ENCODE results near the gene KRT86.
"Not testable (repeated sequence)": the region's sequence is repeated elsewhere in the genome, so short reads cannot be mapped to it uniquely, and the experiment has no call there.

Gene KRT86

GRCh38 chr12:52252175-52252615, 22.2 kb upstream of the KRT86 start:
- DNase-seq (ENCODE audit: low read depth), result not testable (repeated sequence)

DNA sequence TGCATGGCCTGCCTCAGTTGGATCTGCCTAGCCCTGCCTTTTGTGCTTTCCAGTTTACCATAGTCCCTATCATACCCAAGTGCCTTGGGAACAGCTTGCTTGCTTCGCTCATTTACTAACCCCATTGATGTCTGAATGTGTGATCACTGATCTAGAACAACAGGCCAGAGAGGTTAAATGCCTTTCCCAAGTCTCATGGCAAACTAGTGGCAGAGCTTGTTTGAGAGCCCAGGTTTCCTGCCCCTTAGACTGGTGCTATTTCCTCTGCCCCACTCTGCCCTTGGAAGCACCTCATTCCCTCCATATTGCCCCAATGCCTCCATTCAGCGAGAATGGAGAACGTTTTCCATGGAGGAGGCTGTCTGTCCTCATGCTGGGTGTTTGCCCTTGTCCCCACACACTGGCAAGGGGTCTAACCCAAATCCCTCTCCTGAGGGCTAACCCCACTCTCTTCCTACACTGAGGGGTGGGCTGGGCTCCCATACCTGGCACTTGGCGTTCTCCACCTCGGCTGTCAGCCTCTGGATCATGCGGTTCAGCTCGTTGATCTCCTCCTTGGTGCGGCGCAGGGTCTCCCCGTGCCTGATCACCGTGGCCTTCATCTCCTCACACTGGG, 21.6 kb upstream of the KRT86 start:
- DNase-seq (ENCODE audit: low read depth), result no peak

DNA sequence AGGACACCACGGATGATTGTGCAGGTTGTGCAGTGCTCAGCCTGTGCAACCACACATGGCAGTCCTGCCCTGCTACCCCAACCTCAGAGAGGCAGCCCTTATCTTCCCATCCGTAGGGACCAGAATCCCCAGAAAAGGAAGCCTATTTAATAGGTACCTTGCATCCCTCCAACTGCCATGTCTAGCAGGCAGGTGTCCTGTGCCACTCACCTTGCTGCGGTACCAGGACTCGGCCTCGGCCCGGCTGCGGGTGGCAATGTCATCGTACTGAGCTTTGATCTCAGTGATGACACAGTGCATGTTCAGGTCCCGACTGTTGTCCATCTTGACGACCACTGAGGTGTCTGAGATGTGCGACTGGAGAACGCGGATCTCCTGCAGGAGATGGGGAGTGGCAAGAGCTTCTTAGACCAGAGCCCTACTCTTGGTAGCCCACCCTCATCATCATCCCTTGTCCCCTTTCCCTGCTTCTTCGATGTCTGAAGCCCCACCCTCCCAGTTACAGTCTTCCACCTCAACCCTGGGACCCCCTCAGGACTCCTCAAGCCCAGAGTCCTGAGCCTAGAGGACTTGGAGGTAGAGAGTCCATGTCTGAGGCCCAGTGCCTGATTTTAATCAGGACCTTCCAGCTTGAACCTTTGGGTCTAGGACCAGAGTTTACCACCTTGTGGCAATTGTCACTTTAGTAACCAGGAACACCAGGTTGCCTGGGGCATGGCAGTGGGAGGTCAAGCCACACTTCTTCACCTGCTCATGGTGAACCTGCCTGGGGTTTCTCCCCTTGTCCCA, 20.9 kb upstream of the KRT86 start:
- DNase-seq (ENCODE audit: low read depth), result no peak

GRCh38 chr12:52254180-52254964, 20.1 kb upstream of the KRT86 start:
- no peak for DNase-seq (ENCODE audit: low read depth)

DNA sequence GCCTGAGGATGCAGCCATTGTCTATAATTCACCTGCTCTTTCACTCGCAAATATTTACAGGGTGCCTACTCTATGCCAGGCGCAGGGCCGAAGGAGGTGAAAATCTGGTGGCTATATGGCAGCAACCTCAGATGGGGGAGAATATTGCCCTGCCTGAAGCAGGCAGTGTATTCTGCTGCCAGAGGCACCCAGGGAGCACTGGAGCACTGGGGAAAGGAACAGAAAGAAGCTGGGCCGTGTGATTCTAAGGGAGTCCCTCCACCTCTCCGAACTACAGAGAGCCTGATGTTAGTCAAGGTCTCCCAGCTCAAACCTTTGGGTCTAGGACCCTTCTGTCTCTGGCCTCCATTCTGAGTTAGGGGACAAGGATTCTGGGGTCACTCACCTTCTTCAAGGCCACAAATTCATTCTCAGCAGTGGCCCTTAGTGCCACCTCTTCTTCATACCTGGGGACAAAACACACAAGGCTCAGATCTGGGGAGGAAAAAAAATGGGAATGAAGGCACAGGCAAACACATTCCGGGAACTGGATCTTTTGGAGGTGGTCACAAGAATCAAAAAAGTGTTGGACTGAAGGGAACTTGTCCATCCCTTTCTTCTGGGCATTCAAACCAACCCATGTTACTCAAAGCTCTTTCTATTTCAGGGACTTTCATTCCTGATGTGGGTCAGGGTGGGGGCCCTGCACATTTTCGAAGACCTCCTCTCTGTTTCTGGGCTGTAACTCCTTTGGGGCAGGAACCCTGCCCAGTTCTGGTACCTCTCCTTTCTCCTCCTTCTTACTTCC, 19.3 kb upstream of the KRT86 start:
- no peak for DNase-seq (ENCODE audit: low read depth)

DNA sequence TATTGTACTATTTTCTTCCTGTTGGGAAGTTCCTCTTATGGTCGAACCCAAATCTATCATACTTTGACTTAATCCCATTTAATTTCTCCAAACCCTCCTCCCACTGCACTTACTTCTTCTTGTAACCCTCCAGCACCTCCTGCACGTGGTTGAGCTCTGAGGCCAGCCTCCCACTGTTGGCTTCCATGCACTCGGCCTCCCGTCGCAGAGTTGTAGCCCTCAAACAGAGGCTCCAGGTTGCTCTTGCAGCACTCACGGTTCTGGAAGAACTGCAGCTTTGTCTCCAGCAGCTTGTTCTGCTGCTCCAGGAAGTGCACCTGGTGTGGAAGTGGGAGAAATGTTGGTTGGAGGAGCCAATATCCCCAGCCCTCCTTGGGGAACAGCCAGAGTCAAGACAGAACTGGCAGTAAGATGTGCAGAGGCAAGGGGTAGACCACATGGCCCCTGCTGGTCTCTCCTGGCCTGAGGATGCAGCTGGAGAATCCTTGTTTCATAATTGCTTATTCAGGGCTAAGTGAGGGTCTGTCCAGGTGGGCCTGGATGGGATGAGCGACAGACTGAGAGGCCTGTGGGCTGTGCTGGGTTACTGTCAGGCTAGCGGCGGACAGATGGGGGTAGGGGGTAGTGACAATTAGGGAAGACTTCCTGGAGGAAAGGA, 18.4 kb upstream of the KRT86 start:
- DNase-seq (ENCODE audit: low read depth), result no peak

GRCh38 chr12:52256584-52256935, 17.9 kb upstream of the KRT86 start:
- DNase-seq (ENCODE audit: low read depth), result no peak

- no peak for DNase-seq (ENCODE audit: low read depth)
Observed at GRCh38 chr12:52257074-52257551, 17.3 kb upstream of the KRT86 start.

DNA sequence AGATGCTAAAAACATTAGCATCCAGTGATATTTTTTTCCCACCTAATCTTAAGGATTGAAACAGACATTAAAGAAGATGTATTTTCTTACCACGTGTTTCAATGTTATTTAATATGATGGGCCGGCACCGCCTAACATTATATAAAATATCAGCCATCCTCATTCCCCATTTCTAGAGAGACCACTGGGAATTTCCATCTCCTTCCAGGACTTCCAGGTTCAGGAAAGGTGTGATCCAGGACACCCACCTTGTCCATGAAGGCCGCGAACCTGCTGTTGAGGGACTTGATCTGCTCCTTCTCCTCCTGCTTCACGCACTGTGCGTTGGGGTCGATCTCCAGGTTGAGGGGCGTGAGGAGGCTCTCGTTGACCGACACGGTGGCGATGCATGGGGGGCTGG, 16.5 kb upstream of the KRT86 start:
- not testable (repeated sequence) for DNase-seq (ENCODE audit: low read depth)

- DNase-seq (ENCODE audit: low read depth), result peak; percentile 41
Observed at GRCh38 chr12:52258335-52258901, 16.0 kb upstream of the KRT86 start.

- no peak for DNase-seq (ENCODE audit: low read depth)
Observed at GRCh38 chr12:52259657-52260243, 14.7 kb upstream of the KRT86 start.

DNA sequence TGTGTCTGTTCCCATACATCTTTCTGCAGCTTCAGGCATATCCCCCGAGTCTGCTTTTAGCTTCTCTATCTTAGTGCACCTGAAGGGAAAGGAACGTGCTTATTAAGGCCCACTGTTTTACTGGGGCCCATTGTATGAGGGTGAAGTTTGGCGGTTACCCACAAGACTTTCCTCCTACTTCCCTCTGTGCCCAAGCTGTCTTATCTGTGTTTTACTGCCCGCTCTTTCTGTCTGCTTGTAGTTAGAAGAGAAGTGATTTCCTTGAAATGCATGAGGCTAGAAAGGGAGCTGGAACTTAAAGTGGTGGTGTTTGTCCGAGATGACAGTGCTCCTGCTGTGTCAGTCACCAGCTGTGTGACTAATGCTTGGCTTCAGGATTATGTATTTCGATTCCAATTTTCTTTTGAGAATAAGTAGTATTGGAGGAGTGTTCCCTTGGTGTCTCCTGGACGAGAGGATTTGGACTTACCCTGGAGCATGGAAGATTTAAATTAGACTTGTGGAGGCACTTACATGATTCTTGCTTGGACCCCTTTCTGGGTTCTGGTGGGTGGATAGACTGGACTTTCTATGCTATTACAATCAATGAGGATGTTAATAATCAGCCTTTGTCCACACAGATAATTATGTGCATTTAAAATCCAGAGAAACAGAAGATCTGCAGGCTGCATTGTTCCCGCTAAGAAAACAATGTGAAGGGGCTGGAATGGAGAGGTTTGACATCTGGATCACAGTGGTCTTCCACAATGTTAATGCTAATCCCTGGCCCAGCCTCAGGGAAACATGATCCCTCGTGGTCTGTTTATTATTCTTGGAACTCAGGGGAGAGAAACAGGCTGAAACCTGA, 13.9 kb upstream of the KRT86 start:
- no peak for DNase-seq (ENCODE audit: low read depth)

GRCh38 chr12:52261208-52261484, 13.3 kb upstream of the KRT86 start:
- DNase-seq (ENCODE audit: low read depth), result no peak

DNA sequence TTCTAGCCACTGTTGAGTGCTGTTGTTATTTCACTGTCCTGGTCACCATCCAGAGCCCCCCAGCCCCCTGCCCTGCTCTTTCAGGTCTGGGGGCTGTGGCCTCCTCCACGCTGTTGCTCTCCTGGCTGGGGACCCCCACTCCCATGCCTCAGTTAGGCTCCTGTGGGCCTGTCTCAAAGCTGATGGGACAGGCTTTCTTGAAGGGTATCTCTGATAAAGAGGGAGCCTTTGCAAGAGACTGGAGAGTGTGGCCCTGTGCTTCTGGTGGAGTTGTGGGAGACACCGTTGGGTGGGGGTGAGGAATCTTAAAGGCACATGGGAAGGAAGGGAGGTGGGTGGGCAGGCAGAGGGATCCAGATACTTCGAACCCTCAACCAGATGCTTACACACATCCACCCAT, 12.2 kb upstream of the KRT86 start:
- no peak for DNase-seq (ENCODE audit: low read depth)

DNA sequence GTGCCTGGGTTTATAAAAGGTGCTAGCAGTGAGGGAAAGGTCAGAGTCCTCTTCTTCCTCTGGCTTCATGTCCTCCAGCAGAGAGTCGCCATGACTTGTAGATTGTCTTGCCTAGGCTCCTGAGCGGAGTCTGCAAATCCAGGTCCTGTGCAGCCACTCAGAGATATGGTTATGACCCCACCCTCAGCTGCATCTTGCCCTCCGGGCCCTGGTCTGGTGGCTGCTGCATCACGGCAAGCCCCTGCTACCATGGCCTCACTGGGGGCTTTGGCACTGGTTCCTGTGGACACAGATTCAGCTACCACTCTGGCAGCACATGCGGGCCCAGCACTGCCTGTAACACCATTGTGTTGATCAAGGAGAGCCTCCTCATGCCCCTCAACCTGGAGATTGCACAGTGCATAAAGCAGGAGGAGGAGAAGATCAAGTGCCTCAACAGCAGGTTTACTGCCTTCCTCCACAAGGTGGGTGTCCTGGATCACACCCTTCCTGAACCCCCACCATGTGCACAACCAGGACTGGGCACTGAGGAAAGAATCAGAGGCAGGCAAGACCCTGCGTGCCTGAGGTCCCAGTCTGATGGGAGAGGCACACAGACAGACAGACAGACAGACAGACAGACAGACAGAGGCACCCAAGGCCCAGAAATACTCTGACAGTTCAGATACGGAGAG, 10.5 kb upstream of the KRT86 start:
- no peak for DNase-seq (ENCODE audit: low read depth)

GRCh38 chr12:52264435-52264825, 10.0 kb upstream of the KRT86 start:
- DNase-seq (ENCODE audit: low read depth), result no peak

DNA sequence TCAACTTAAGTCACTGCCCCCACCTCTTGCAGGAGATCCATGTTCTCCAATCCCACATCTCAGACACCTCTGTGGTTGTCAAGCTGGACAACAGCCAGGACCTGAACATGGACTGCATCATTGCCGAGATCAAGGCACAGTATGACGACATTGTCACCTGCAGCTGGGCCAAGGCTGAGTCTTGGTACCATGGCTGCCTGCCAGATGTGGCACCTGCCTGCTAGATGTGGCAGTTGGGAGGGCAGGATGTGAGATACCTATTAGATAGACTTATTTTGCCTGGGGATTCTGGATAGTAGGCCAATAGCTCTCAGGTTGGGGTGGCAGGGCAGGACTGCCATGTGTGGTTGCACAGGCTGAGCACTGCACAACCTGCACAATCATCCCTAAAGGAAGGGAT, 7.9 kb upstream of the KRT86 start:
- DNase-seq (ENCODE audit: low read depth), result no peak

DNA sequence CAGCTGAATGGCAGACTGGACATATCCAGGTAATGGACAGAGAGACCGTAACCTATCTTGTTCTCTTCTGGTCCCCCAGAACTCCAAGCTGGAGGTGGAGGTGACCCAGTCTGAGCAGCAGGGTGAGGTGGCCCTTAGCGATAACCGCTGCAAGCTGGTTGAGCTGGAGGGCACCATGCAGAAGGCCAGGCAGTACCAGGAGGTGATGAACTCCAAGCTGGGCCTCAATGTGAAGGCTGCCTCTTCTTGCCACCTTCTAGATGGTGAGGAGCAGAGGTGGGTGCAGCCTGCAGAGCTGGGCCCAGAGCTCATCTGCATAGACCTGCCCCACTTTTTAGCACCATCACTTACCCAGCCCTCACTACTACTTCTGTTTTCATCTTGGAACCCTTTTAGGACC, 7.2 kb upstream of the KRT86 start:
- DNase-seq (ENCODE audit: low read depth), result no peak

DNA sequence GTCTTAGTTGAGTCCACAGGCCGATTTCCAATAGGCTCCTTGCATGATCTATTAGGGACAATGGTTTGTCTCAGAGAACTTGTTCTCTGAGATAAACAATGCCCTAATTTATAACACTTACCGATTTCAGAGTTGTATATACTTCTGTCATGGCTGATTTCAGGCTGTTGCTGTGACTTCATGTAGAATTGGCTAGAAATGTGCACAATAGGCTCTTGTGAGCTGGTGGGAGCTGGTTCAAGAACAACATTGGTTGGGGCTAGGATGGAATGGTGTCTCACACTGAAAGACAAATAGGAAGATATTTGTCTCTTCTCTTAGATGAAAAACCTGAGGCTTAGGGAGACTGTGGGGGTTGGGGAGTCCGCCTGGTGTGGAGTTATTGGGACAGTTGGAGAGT, 6.7 kb upstream of the KRT86 start:
- DNase-seq (ENCODE audit: low read depth), result no peak

GRCh38 chr12:52268212-52268611, 6.2 kb upstream of the KRT86 start:
- DNase-seq (ENCODE audit: low read depth), result no peak
